OCI-LY3 (cell line): ENCODE data around the gene ZSCAN20.

Experiments used
- H2AFZ ChIP-seq: fragments of 200-600, 300-600 bp; shearing (Covaris generic); 2 replicates; pipeline ENCODE4 v1.6.0; 2014; ENCODE audit warnings: antibody characterized with exemption, low read depth, low read length
- H3K27ac ChIP-seq: fragments of 200-600, 300-600 bp; sonication (generic); 2 replicates; pipeline ENCODE4 v1.5.1; 2014; ENCODE audit warnings: mild to moderate bottlenecking, low read length, moderate library complexity, mixed read lengths
- H3K27me3 ChIP-seq: fragments of 200-600, 300-600 bp; sonication (generic); 2 replicates; pipeline ENCODE4 v1.6.1; 2014; ENCODE audit warnings: low read depth, low read length, mixed read lengths
- H3K36me3 ChIP-seq: fragments of 200-600, 300-600 bp; sonication (generic); replicated peaks from 2 replicates; pipeline ENCODE3; 2014; ENCODE audit warnings: low read depth, low read length, mixed read lengths
- H3K4me1 ChIP-seq: fragments of 300-600, 200-600 bp; sonication (generic); 2 replicates; pipeline ENCODE4 v1.6.1; 2014; ENCODE audit warnings: low read length, mixed read lengths
- H3K4me2 ChIP-seq: fragments of 200-600, 300-600 bp; sonication (generic); 2 replicates; pipeline ENCODE4 v1.6.1; 2014; ENCODE audit warnings: low read length, mixed read lengths
- H3K4me3 ChIP-seq: fragments of 300-600, 200-600 bp; sonication (generic); 2 replicates; pipeline ENCODE4 v1.5.1; 2014; ENCODE audit warnings: antibody characterized with exemption, mild to moderate bottlenecking, low read length, moderate library complexity
- H3K79me2 ChIP-seq: fragments of 300-600, 200-600 bp; shearing (Covaris generic); 2 replicates; pipeline ENCODE4 v1.6.1; 2014; ENCODE audit warnings: mild to moderate bottlenecking, low read length, mixed read lengths
- H3K9ac ChIP-seq: fragments of 300-600, 200-600 bp; shearing (Covaris generic); 2 replicates; pipeline ENCODE4 v1.6.0; 2014; ENCODE audit warnings: mild to moderate bottlenecking, low read length, moderate library complexity
- H3K9me3 ChIP-seq: fragments of 200-600, 300-600 bp; shearing (Covaris generic); 2 replicates; pipeline ENCODE4 v1.6.1; 2014; ENCODE audit warnings: low read length, mixed read lengths; ENCODE audit not compliant: insufficient read depth
- H4K20me1 ChIP-seq: fragments of 200-600, 300-600 bp; sonication (generic); 2 replicates; pipeline ENCODE4 v1.6.1; 2016; ENCODE audit warnings: low read length, mixed read lengths; ENCODE audit not compliant: insufficient read depth
- EZH2phosphoT487 ChIP-seq: fragments of 200-600 bp; shearing (Covaris generic); IDR thresholded peaks from 2 replicates; pipeline ENCODE4 v1.6.1; 2018; ENCODE audit warnings: antibody characterized with exemption, mixed run types, low read depth
- TF ChIP-seq, protein P1 (sequence below): fragments of 200-600, 300-600 bp; sonication (generic); IDR thresholded peaks from 2 replicates; pipeline ENCODE4 v1.5.1; 2014; ENCODE audit warnings: antibody characterized with exemption, low read length, low read depth

Gene ZSCAN20

DNA sequence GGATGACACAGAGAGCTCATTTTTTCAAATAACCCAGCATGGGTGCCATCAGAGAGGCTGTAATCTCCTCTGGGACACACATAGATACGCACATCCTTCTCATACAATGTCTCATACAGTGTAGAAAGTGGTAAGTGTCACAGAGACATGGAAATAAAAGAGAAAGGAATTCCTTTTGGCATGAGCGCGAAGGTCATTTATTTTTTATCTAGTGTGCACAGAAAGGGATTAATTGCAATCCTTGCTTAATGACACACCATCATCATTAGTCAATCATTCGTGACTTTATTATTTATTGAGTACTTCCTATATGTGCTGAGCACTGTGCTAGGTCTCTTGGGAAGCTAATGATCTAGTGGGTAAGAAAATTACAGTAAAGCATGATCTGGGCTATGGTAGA is 5.0 kb downstream of the ZSCAN20 start:
- Histone ChIP-seq H3K9me3 (no peaks in the 10 kb centered on the region), H3K79me2 (no peaks in the 10 kb centered on the region), H4K20me1 (no peaks in the 10 kb centered on the region), H3K9ac (no peak overlapping the region), H3K27me3 (no peaks in the 10 kb centered on the region), H3K4me3 (no peak overlapping the region), H2AFZ (no peak overlapping the region), H3K4me2 (no peak overlapping the region), H3K36me3 (no peaks in the 10 kb centered on the region), H3K4me1 (peaks cover 3% of the 10 kb centered on the region; the same call in 1 of the 2 replicates), H3K27ac (no peak overlapping the region)
- TF ChIP-seq, protein P1, sequence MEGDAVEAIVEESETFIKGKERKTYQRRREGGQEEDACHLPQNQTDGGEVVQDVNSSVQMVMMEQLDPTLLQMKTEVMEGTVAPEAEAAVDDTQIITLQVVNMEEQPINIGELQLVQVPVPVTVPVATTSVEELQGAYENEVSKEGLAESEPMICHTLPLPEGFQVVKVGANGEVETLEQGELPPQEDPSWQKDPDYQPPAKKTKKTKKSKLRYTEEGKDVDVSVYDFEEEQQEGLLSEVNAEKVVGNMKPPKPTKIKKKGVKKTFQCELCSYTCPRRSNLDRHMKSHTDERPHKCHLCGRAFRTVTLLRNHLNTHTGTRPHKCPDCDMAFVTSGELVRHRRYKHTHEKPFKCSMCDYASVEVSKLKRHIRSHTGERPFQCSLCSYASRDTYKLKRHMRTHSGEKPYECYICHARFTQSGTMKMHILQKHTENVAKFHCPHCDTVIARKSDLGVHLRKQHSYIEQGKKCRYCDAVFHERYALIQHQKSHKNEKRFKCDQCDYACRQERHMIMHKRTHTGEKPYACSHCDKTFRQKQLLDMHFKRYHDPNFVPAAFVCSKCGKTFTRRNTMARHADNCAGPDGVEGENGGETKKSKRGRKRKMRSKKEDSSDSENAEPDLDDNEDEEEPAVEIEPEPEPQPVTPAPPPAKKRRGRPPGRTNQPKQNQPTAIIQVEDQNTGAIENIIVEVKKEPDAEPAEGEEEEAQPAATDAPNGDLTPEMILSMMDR = no peak
- TF ChIP-seq EZH2phosphoT487 = no peak

DNA sequence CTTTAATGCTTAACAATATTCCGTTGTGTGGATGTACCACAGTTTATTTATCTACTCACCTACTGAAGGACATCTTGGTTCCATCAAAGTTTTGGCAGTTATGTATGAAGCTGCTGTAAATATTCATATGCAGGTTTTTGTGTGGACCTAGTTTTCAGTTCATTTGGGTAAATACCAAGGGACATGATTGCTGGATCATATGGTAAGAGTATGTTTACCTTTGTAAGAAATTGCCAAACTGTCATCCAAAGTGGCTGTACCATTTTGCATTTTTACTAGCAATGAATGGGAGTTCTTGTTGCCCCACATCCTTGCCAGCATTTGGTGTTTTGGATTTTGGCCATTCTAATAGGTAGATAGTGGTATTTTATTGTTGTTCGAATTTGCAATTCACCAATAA is 10.0 kb downstream of the ZSCAN20 start:
- peaks cover 8% of the 10 kb centered on the region for H3K36me3 ChIP-seq
- H3K4me1 ChIP-seq = peaks cover 5% of the 10 kb centered on the region
- no peaks in the 10 kb centered on the region for H3K9me3 ChIP-seq

DNA sequence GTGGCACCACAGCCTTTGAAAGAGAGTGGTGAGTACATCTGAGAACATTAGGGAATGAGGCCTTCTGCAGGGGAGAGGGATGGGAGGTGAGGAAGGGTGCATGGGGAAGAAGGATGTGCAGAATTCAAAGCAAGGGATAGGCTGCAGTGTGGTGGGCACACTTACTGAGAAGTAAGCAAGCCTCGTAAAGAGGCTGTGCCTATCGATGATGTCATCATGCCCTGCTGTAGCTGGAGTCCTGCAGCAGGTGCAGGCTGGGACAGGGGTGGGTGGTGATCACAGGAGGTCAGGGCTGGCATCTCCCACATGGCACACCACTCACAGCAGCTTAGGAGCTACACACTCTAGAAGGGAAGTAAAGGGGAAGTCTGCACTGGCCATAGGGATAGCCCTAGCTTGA is 16.2 kb downstream of the ZSCAN20 start:
- H3K79me2 ChIP-seq = no peaks in the 10 kb centered on the region
- no peaks in the 10 kb centered on the region for H3K9me3 ChIP-seq
- no peaks in the 10 kb centered on the region for H3K27me3 ChIP-seq
- no peaks in the 10 kb centered on the region; the same call in 1 of the 2 replicates for H4K20me1 ChIP-seq
- H3K36me3 ChIP-seq = peaks cover 24% of the 10 kb centered on the region
- H3K27ac ChIP-seq = no peak overlapping the region
- no peak overlapping the region for H2AFZ ChIP-seq
- TF ChIP-seq, protein P1 = no peak
- no peak for TF ChIP-seq EZH2phosphoT487
- H3K4me1 ChIP-seq = peaks cover 8% of the 10 kb centered on the region
- H3K4me2 ChIP-seq = no peak overlapping the region
- H3K9ac ChIP-seq = no peak overlapping the region
- H3K4me3 ChIP-seq = no peak overlapping the region

More for the DNA sequence above, 10.0 kb downstream of the ZSCAN20 start:
- Histone ChIP-seq H3K4me3 (no peak overlapping the region), H3K27ac (no peak overlapping the region), H2AFZ (no peak overlapping the region), H3K4me2 (no peak overlapping the region), H4K20me1 (no peaks in the 10 kb centered on the region), H3K9ac (no peak overlapping the region), H3K79me2 (no peaks in the 10 kb centered on the region), H3K27me3 (no peaks in the 10 kb centered on the region)
- TF ChIP-seq, protein P1 = no peak
- TF ChIP-seq EZH2phosphoT487 = no peak

DNA sequence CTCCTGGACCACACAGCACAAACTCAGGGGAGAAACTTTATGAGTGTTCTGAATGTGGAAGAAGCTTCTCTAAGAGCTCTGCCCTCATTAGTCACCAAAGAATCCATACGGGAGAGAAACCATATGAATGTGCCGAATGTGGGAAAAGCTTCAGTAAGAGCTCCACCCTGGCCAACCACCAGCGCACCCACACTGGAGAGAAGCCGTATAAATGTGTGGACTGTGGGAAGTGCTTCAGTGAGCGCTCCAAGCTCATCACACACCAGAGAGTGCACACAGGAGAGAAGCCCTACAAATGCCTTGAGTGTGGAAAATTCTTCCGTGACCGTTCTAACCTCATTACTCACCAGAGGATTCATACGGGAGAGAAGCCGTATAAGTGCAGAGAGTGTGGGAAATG is 22.5 kb downstream of the ZSCAN20 start:
- Histone ChIP-seq H3K9me3 (0 out of 2 replicates have a peak, but pooled peaks cover 3% of the 10 kb centered on the region), H4K20me1 (no peaks in the 10 kb centered on the region), H3K36me3 (peaks cover 43% of the 10 kb centered on the region), H3K9ac (no peak overlapping the region), H3K4me1 (no peaks in the 10 kb centered on the region), H3K27me3 (no peaks in the 10 kb centered on the region), H3K79me2 (no peaks in the 10 kb centered on the region), H3K4me2 (no peak overlapping the region), H2AFZ (no peak overlapping the region), H3K27ac (no peak overlapping the region), H3K4me3 (no peak overlapping the region)
- TF ChIP-seq EZH2phosphoT487 = no peak
- TF ChIP-seq, protein P1 = no peak
